HL-60 (cell line): ENCODE results near the gene IZUMO2.

Source experiments
- DNase-seq, 2 experiments: peaks; one replicate each; pipeline ENCODE4 v3.0.0-alpha.2; 2010 to 2020; ENCODE audit warnings: low read depth in 1 of 2, low spot score in 1 of 2
- H3K27ac ChIP-seq: fragments of 250-450 bp; sonication (Bioruptor Pico); replicated peaks from 2 replicates; pipeline ENCODE4 v1.5.1; 2020; ENCODE audit warnings: mild to moderate bottlenecking, moderate library complexity
- H3K27me3 ChIP-seq: fragments of 250-450 bp; sonication (Bioruptor Pico); 2 replicates; pipeline ENCODE4 v1.5.1; 2021; ENCODE audit warnings: mild to moderate bottlenecking, moderate library complexity; ENCODE audit not compliant: insufficient read depth, poor library complexity, severe bottlenecking
- H3K4me3 ChIP-seq: replicated peaks from 2 replicates; pipeline ENCODE4 v1.5.1; 2011; ENCODE audit warnings: mild to moderate bottlenecking, control low read depth, low read length; ENCODE audit not compliant: insufficient read depth
- GABPA ChIP-seq: IDR thresholded peaks from 2 replicates; pipeline ENCODE4 v1.6.1; 2012; ENCODE audit warnings: low read depth
- POLR2AphosphoS5 ChIP-seq: IDR thresholded peaks from 2 replicates; pipeline ENCODE4 v1.6.1; 2012; ENCODE audit warnings: low read depth
- REST ChIP-seq: IDR thresholded peaks from 2 replicates; pipeline ENCODE4 v1.6.1; 2012; ENCODE audit warnings: low read depth; ENCODE audit not compliant: insufficient replicate concordance
- SPI1 ChIP-seq: IDR thresholded peaks from 2 replicates; pipeline ENCODE4 v1.6.1; 2012; ENCODE audit warnings: low read depth, mild to moderate bottlenecking, borderline replicate concordance
- TF ChIP-seq, protein P1 (sequence below): IDR thresholded peaks from one replicate; pipeline ENCODE4 v1.5.1; 2011; ENCODE audit warnings: low read length, control low read depth, inconsistent platforms; ENCODE audit not compliant: insufficient read depth

The IZUMO2 gene

GRCh38 chr19:50206191-50206590 is 43.1 kb upstream of the IZUMO2 start:
- no peak for TF ChIP-seq GABPA
- TF ChIP-seq REST = no peak
- TF ChIP-seq, protein P1, sequence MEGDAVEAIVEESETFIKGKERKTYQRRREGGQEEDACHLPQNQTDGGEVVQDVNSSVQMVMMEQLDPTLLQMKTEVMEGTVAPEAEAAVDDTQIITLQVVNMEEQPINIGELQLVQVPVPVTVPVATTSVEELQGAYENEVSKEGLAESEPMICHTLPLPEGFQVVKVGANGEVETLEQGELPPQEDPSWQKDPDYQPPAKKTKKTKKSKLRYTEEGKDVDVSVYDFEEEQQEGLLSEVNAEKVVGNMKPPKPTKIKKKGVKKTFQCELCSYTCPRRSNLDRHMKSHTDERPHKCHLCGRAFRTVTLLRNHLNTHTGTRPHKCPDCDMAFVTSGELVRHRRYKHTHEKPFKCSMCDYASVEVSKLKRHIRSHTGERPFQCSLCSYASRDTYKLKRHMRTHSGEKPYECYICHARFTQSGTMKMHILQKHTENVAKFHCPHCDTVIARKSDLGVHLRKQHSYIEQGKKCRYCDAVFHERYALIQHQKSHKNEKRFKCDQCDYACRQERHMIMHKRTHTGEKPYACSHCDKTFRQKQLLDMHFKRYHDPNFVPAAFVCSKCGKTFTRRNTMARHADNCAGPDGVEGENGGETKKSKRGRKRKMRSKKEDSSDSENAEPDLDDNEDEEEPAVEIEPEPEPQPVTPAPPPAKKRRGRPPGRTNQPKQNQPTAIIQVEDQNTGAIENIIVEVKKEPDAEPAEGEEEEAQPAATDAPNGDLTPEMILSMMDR = no peak
- no peak for TF ChIP-seq SPI1
- Histone ChIP-seq H3K27ac (no peak overlapping the region), H3K27me3 (peaks cover 17% of the 10 kb centered on the region), H3K4me3 (no peak overlapping the region)
- no peak for DNase-seq

- no peak for DNase-seq
- Histone ChIP-seq H3K27ac (no peak overlapping the region), H3K27me3 (peaks cover 17% of the 10 kb centered on the region), H3K4me3 (no peak overlapping the region)
- TF ChIP-seq SPI1 = no peak
- no peak for TF ChIP-seq GABPA
- TF ChIP-seq, protein P1 = no peak
These were observed 42.6 kb upstream of the IZUMO2 start for GRCh38 chr19:50205681-50206138.

DNA sequence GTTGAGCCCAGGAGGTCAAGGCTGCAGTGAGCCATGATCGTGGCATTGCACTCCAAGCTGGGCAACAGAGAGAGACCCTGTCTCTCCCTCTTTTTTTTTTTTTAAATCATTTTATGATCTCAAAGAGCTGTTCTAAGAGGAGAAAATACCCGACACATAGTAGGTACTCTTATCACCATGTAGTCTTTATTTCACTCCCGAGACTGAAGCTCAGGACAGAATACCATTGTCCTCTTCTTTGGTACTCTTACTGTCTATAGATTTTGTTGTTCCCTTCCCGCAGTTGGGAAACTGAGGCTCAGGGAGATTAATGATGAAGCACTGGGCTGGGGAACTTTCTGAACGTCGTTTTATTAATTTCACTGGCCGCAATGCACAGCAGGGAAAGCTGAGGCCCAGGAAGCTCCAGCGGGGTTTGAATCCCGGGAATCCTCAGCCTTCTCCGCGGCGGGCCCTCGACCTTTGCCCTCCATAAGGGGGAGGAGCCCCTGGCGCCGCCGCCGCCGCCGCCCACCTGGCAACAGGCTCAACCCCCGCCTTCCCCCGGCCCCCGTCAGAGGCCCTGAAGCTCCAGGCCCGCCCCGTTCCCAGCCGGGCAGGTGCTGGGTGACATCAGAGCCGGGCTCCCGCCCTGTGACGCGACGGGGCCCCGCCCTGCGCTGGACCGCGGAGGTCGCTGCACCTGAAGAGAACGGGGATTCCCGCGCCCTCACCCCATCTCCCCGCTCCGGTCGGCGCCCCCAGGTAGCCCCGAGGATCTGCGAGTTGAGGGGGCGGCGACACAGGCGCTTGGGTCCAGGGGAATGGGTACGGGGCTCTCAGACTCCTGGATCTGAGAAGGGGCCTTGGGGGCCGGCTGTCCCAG is 42.0 kb upstream of the IZUMO2 start:
- Histone ChIP-seq H3K4me3 (no peak overlapping the region), H3K27ac (no peak overlapping the region), H3K27me3 (peaks cover 17% of the 10 kb centered on the region)
- DNase-seq = no peak
- TF ChIP-seq, protein P1 = no peak
- TF ChIP-seq GABPA (no peak), SPI1 (no peak), POLR2AphosphoS5 (no peak), REST (no peak)
